SK-N-DZ (cell line): ENCODE data around the gene ABI1. TPM values are rescaled to one million over a fixed set of nuclear protein-coding genes. Genes with fewer than 3 reads are reported as not detected.
A peak's percentile ranks its signal among the peaks of the same experiment; 100 is the strongest.
"Not testable (repeated sequence)": the region's sequence is repeated elsewhere in the genome, so short reads cannot be mapped to it uniquely, and the experiment has no call there.

Source experiments
- DNase-seq: peaks from one replicate; pipeline ENCODE4 v3.0.0-alpha.2; 2015; ENCODE audit warnings: low spot score
- polyA plus RNA-seq, 2 experiments: library from polyadenylated mRNA; depleted of rRNA; stranded (reverse); fragments of >200 nt; gene quantifications; 2 replicates each; pipeline ENCODE4 v1.2.3, GENCODE V29; 2014

ABI1 gene
- polyA plus RNA-seq (2014; cell fraction: cytosol; rRNA removed): 15.9 and 20.6 TPM in 2 replicates
- polyA plus RNA-seq (2014; cell fraction: nucleus; rRNA removed): 9.4 and 11.5 TPM in 2 replicates

DNA sequence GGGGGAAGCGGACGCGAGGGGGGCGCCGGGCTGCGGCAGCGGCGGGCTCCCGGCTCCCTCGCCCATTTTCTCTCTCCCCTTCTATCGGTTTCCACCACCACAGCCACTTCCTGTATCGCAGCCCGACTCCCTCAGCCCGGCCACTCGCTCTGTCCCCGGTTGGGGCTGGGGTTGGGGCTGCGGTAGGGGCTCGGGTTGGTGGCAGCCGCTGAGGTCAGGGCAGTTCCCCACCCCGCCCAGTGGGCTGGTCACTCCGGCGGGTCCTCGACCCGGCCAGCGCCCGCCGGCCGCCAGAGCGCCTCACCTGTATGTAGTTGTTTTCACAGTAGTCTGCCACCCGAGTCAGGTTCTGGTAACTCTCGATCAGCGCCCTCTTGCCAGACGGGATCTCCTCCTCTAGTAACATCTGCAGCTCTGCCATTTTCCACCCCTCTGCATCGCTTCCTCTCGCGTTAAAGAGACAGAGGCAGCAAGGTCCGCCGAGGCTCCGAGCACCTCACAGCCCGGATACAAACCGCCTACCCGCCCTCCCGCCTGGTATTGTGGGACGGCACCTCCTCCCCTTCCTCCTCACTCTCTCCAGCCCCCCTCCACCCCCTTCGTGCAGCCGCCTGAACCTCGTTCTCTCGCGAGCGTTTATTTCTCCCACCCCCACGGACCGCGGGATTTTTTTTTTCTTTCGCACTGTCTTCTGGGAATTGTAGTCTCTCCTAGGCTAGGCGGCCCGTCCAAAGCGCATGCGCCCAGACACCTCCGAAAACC is at the start of gene ABI1:
ABI1 (minus strand) TSS at position 516 of the 762 bp plus-strand sequence; CDS start at position 421, 95 bp downstream.
- DNase-seq: peak; percentile 97

- no peak for DNase-seq
These were observed 49.0 kb upstream of the ABI1 start for GRCh38 chr10:26909753-26910152.

- not testable (repeated sequence) for DNase-seq
These were observed 44.6 kb upstream of the ABI1 start for GRCh38 chr10:26905253-26905781.

DNA sequence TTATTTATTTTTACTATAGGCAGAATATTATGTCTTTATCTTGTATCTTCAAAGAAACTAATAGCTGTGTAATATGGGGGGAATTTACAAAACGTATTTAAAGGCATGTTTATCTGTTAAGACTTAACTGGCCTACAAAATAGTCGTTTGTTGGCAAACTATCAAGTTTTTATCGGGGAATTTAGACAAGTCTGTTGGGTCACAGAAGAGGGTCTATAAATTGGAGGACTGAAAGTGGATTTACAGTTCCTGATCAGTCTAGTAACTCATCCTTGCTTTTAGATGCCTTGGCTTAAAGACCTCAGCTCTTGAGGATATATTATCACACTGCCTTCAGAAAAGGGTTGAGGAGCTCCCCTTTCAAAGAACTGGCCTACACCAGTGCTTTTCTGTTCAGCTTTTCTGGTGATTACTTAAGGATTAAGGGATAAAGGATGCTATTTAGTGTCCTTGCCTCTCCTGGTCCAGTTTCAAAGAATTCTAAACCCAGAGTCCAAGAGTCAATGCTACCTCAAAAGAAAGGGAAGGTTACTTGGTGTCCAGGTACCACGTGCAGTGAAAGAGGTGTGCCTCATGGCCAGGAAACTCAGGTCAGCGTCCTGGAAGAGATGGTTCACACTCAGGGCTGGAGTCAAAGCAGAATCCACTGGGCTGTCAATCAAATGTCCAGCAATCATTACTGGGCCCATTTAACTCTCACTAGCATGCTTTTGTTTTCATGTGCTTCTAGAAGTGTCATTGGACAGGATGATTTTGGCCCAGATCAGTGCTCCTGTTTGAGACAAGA is 42.9 kb upstream of the ABI1 start:
- no peak for DNase-seq

GRCh38 chr10:26892306-26892923 is 31.7 kb upstream of the ABI1 start:
- DNase-seq: not testable (repeated sequence)

DNA sequence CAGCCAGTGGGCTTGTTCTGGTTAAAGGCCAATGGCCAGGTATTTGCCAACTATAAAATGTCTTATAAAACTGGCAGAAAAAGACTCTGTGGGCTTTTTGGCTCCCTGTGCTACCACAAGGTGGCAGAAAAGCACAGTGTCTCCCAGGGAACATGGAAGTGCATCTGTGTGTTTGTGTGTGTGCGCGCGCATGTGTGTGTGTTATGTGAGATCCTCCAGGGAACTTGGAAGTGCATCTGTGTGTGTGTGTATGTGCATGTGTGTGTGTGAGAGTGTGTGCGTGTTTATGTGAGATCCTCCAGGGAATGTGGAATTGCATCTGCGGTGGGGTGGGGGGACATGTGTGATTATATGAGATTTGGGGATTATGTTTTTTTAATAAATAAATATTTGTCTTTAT is 30.2 kb upstream of the ABI1 start:
- peak; percentile 67 for DNase-seq

DNA sequence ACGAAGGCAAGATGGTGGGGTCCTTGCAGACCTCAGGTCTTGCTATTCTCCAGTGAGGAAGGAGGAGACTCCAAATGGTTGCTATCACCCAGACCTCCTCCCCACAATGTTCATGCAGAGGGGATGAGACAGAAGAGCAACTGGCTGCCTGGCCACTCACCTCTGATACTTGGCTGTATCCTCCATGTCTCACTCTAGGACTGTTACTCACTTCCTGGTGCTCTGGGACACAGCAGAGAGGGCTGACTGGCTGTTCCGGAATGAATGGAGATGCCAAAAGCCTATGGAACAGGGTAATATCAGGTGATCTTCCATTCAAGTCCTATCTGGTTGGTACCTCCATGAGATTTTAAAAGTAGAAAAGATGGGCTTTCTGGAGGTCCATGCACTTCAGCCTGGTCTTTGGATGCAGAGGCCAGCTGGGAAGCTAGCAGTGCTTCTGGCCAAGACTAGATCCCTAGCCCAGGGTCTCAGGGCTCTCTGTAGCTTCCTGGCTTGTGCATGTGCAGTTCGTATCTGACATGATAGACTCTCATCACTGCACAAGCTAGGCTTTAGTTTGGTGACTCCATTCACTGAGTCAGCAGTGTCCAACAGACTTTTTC is 27.0 kb upstream of the ABI1 start:
- DNase-seq: no peak

- peak; percentile 56 for DNase-seq
These were observed 21.0 kb upstream of the ABI1 start for GRCh38 chr10:26881600-26882331.

- no peak for DNase-seq
These were observed 19.0 kb upstream of the ABI1 start for GRCh38 chr10:26879744-26880143.

GRCh38 chr10:26870766-26871165 is 10.0 kb upstream of the ABI1 start:
- DNase-seq: no peak

DNA sequence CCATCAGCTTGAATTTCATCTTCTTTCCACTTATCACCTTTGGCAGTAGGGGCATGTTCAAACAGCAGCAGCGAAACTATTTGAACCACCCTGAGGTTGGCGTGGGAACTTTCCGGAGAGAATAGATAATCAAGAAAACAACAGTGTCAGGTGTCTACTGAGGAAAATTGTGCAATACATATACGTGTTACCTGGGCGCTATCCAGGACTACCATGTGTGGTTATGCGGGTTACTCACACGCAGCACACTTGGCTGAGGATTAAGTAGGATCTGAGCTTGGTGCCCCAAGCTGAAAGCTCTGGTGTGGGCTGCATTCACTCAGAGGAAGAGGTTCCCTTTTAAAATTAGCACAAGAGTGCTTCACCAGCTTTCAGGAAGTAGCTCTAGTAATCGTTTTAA is 8.8 kb upstream of the ABI1 start:
- DNase-seq: no peak

DNA sequence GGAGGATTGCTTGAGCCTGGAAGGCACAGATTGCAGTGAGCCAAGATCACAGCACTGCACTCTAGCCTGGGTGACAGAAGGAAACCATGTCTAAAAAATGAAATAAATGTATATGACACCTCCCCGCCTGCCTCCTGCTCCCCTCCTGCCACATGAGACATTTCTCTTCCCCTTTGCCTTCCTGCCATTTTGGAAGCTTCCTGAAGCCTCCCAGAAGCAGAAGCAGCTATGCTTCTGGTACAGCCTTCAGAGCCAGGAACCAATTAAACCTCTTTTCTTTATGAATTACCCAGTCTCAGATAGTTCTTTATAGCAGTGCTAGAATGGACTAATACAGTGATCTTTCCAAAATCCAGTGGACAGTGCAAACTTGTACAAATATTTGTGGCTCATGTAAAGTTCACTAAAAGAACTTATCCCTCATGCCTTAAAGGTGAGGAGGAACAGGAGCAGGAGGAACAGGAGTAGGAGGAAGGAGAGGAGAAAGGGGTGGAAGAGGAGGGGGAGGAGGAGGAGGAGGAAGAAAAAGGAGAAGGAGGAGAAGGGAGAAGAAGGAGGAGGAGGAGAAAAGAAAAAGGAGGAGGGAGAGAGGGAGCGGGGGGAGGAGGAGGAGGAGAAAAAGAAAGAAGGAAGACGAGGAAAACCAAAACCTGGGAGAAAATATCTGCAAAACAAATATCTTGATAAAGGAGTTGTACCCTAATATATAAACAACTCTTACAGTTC is 2.8 kb upstream of the ABI1 start:
- DNase-seq: no peak

DNA sequence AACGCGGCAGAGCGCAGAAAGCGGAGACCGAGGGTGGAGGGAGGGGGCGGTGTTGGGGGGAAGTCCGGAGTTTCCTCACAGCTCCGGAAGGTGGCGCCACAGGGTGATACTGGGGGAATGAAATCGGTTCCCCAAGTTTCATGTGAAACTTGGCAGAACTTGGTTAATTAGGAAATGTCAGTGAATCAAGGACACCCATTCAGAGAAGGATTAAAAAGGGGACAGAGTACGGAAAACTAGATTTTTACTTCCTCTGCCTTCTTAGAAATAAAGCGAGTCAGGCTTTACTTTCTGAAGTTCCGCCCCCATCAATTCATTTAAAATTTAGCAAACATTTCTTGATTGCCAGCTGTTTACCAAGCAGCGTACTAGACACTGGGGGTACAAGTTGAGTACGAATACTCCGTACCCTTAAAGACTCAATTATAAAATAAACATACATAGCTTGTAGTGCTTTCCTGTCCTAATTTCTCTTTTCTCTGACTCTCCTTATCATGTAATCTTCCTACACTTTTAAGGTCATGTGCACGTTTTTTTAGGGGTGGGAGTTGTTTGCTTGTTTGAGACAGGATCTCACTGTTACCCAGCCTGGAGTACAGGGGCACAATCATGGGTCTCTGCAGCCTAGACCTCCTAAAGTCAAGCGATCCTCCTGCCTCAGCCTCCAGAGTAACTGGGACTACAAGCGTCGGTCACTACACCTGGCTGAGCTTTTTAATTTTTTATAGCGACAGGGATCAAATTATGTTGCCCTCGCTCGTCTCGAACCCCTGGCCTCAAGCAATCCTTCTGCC is 644 bp upstream of the ABI1 start:
- DNase-seq: no peak

DNA sequence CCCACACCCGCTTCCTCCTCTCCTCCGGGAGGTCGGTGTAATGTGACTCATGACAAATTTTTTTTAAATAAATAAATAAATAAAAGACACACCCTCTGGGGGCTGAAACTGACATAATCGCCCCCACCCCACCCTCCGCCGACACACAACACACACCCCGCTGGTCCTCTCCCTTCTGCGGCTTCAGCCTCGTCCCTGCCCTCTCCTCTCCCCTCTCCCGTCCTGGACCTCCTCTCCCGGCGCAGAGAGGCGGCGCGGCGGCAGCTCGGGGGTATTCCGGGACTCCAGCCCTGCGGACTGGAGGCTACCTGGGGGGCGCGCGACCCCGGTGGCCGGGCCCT is 686 bp downstream of the ABI1 start:
- DNase-seq: peak; percentile 27

DNA sequence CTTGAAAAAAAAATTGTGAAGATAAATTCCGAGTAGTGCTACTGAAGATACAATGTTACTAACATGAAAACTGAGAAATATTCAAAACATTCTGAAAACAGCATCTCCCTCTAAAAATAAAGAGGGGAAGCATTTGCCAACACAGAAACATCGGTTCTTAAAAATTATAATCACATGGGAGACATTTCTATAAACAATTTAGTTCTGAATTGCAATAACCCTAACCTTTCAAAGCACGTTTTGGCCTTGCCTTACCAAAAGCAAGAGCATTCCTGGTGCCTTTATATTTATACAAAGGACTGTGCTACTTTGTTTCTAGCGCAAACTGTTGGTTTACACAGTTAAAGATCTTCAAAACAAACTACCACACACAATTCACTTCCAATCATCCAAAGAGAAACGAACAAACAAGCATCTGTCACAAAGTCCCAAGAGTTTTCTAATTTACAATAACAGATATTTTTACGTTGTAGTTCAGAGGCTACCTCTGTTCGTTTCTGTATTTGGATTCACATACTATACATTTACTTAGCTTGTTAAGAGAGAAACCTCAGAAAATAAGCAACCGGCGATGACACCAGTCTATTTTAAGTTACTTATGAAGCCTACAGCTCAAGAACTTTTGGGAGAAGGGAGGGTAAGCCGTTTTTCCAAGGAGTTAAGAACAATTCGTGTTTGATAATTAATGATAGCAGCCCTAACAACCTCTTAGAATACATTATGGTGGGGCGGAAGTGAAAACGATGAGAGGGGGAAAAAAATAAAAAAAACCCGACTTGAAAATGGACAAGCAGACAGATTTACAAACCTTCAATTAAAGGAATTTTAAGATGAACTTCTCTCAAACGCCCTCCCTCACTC is 1.3 kb downstream of the ABI1 start:
- DNase-seq: no peak

DNA sequence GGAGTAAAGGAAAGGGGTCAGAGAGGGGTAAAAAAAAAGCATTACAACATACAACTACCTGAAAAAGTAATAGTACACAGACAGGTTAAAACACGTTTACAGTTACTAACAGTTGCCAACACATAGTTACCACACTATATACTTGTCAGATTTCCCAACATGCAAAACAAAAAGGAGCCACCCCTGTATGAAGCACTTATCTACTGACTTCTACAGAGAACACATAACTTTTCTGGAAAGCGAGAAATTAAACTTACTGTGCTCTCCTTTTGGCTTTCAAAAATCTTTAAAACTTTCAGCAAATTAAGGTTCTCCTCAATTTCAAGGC is 2.1 kb downstream of the ABI1 start:
- no peak for DNase-seq

DNA sequence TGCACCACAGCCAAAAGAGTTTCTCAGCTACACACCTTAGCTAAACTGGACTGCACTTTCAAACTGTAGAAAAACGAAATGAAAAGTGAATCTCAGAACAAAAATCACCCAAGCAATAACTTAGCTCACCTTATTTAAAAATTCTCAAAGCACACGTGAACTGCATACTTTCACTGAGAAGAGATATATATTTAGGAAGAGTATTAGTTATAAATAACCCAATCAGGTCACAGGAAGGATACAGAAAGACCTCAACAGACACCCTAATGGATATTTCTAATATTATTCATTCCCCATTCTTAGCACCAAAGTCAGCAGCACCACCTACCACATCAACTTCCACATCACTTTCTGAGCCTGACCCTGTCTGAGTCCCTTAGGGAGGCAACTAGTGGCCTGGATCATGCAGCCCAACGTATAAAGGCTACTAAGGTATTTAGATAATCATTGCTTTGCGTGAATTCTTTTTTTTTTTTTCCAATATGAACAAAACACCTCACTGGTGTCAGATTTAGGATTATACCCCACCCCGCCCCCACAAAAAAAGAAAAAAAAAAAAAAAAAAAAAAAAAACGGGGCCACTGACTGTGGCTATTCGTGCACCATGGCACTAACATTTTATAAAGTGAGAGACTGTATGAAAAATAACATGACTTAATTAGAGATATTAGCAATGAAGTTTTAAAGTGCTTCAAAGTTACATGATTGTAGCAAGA is 2.6 kb downstream of the ABI1 start:
- no peak for DNase-seq

DNA sequence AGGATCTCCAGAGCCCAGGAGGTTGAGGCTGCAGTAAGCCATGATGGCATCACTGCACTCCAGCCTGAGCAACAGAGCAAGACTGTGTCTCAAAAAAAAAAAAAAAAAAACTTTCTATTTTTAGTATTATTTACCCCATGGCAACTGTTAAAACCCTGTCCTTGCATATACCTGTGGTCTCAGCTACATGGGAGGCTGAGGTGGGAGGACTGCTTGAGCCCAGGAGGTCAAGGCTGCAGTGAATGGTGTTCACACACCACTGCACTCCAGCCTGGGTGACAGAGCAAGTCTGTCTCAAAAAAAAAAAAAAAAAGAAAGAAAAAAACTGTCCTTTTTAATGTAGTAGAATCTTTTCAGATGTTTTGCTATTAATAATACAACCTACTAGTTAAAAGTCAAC is 3.2 kb downstream of the ABI1 start:
- DNase-seq: not testable (repeated sequence)
